Calu3 (cell line): ENCODE results near the gene RTN4RL1. TPM values are rescaled to one million over a fixed set of nuclear protein-coding genes. Genes with fewer than 3 reads are reported as not detected.
A peak's percentile ranks its signal among the peaks of the same experiment; 100 is the strongest.

ENCODE experiments used
- BruUV-seq: library from RNA; stranded (reverse); fragments of 400-500 nt; replicated peaks from 2 replicates; lab custom pipeline; 2021; lab: Mats Ljungman, UMichigan
- CTCF ChIA-PET: fragments of 300-600 bp; sonication (Branson Sonifier 250); formaldehyde crosslinking; loops from one replicate; lab custom pipeline; 2022; ENCODE audit warnings: antibody characterized with exemption; lab: Charles Lee
- DNase-seq: peaks from one replicate; pipeline ENCODE4 v3.0.0; 2022
- H3K27ac Mint-ChIP-seq: one replicate; pipeline ENCODE4 v1.8.0; 2022; ENCODE audit warnings: mixed read lengths; ENCODE audit not compliant: unreplicated experiment
- H3K27me3 Mint-ChIP-seq: one replicate; pipeline ENCODE4 v1.8.0; 2022; ENCODE audit warnings: mixed read lengths; ENCODE audit not compliant: unreplicated experiment
- H3K36me3 Mint-ChIP-seq: one replicate; pipeline ENCODE4 v1.8.0; 2022; ENCODE audit warnings: mild to moderate bottlenecking, moderate library complexity, mixed read lengths; ENCODE audit not compliant: insufficient read depth, unreplicated experiment
- H3K4me1 Mint-ChIP-seq: one replicate; pipeline ENCODE4 v1.8.0; 2022; ENCODE audit warnings: mild to moderate bottlenecking, low read depth, mixed read lengths; ENCODE audit not compliant: unreplicated experiment
- H3K4me3 Mint-ChIP-seq: one replicate; pipeline ENCODE4 v1.8.0; 2022; ENCODE audit warnings: mild to moderate bottlenecking, low read depth, moderate library complexity, mixed read lengths; ENCODE audit not compliant: unreplicated experiment
- H3K9me3 Mint-ChIP-seq: one replicate; pipeline ENCODE4 v1.8.0; 2022; ENCODE audit warnings: low read depth, mixed read lengths; ENCODE audit not compliant: unreplicated experiment
- intact Hi-C: fragments of 100-400 bp; cut with micrococcal nuclease; formaldehyde crosslinking; loops from one replicate; pipeline ENCODE4 v1.10.0; 2022; ENCODE audit not compliant: unreplicated experiment
- total RNA-seq: library from RNA; stranded (reverse); gene quantifications from 2 replicates; pipeline ENCODE4 v1.2.3, GENCODE V29; 2022
- TF ChIP-seq, protein P1 (sequence below): fragments of 200-600 bp; IDR thresholded peaks from one replicate; pipeline ENCODE4 v1.8.0; 2022; ENCODE audit warnings: antibody characterized with exemption; ENCODE audit not compliant: unreplicated experiment

Gene RTN4RL1
- total RNA-seq, 1 experiment from 2014 or later, result not detected

DNA sequence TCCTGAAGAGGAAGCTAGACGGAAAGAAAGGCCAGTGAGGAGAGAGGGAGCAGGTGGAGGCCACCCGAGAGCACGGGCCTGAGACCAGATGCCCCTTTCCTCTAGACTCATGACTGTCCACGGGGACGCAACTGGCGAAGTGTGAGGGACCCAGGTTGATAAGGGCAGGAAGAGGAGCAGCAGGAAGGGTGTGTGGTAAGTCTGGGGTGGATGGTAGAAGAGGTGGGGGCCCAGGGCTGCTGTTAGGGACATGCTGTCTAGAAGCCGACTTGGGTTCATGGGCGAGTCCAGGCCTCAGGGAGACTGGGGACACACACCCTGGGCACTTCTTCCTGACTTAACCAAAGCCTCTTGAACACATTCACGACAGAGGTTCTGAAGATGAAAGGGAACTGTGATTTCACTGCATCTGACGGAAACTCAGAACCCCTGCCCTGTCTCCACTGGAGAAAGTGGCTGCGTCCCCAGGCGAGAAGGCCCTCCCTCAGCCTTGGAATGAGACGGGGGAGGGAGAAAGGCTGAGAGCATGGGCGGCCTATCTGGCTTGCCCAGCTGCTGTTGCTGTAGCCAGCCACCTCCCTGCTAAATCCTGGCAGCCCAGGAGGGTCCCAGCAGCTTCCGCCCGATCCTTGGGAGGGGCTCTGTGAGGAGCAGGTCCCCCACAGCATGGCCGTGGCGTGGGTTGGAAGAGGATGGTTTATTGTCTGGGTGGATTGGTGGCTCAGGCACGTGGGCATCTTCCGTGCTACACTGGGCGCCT is 35.7 kb upstream of the RTN4RL1 start:
- intact Hi-C loops, result no loop called here
- CTCF ChIA-PET, result no interaction called here
- Mint-ChIP-seq H3K36me3 (no peaks in the 10 kb centered on the region), H3K4me3 (no peak overlapping the region), H3K27ac (no peak overlapping the region), H3K9me3 (no peaks in the 10 kb centered on the region), H3K4me1 (no peaks in the 10 kb centered on the region), H3K27me3 (no peaks in the 10 kb centered on the region)
- no TSS peak for BruUV-seq
- TF ChIP-seq, protein P1, sequence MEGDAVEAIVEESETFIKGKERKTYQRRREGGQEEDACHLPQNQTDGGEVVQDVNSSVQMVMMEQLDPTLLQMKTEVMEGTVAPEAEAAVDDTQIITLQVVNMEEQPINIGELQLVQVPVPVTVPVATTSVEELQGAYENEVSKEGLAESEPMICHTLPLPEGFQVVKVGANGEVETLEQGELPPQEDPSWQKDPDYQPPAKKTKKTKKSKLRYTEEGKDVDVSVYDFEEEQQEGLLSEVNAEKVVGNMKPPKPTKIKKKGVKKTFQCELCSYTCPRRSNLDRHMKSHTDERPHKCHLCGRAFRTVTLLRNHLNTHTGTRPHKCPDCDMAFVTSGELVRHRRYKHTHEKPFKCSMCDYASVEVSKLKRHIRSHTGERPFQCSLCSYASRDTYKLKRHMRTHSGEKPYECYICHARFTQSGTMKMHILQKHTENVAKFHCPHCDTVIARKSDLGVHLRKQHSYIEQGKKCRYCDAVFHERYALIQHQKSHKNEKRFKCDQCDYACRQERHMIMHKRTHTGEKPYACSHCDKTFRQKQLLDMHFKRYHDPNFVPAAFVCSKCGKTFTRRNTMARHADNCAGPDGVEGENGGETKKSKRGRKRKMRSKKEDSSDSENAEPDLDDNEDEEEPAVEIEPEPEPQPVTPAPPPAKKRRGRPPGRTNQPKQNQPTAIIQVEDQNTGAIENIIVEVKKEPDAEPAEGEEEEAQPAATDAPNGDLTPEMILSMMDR, result no peak
- no peak for DNase-seq

DNA sequence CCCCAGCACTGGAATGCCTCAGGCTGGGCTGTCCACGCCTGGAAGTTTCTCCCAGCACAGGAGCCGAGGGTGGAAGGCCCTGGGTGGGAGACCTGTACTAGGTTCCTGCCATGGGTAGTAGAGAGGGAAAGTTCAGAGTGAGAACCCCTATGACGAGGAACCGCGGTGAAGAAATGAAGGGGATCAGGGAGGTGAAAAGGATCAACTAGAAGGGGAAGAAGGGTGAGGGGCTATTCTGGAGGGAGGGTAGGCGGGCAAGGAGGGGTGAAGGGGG is 35.2 kb upstream of the RTN4RL1 start:
- H3K36me3 Mint-ChIP-seq, result no peaks in the 10 kb centered on the region
- TF ChIP-seq, protein P1, result no peak
- no peaks in the 10 kb centered on the region for H3K27me3 Mint-ChIP-seq
- H3K4me3 Mint-ChIP-seq, result no peak overlapping the region
- no peak for DNase-seq
- no peak overlapping the region for H3K27ac Mint-ChIP-seq
- CTCF ChIA-PET, result interaction anchor here (0.8 kb wide), 1 partner anchor 184 kb away, joined by 3 read pairs; no protein-coding TSS in a partner anchor
- no peaks in the 10 kb centered on the region for H3K4me1 Mint-ChIP-seq
- BruUV-seq, result no TSS peak
- intact Hi-C loops, result no loop called here
- H3K9me3 Mint-ChIP-seq, result no peaks in the 10 kb centered on the region

DNA sequence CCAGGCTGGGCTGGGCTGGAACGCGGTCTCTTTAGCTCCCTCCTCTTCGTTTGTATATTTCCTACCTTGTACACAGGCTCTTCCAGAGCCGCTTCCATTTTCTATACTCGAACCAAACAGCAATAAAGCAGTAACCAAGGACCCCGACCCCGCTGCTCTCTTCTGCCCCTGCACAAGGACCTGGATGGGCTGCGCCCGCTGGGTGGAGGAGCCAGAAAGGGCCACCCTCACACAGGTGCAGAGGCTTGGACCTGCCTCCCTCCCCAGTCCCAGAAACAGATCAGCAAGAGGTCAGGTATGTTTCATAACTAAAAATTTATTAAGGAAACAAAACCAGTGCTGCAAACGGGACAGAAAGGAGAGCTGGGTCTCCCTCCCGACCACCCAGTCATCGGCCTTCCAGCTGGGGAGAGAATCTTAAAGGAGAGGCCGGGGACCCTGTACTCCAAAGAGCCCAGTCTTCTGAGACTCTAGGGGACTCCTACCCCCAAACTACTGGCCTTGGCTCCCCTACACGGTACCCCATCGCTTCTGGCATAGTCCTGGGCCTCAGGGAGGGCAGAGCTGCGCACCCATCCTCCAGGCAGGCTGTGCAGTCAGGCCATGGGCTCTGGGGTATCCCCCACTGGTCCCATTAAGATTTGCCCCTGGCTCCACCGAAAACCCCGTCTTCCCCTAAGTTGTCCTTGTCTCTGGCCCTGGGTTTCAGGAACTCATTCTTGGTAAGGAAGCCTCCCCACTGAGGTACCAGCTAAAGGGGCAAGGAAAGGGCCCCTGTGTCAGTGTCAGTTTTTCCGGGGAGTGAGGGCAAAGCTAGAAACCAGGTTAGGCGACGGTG is 34.6 kb upstream of the RTN4RL1 start:
- intact Hi-C loops, result no loop called here
- no peaks in the 10 kb centered on the region for H3K9me3 Mint-ChIP-seq
- no peaks in the 10 kb centered on the region for H3K4me1 Mint-ChIP-seq
- H3K27ac Mint-ChIP-seq, result no peak overlapping the region
- no peak for DNase-seq
- H3K4me3 Mint-ChIP-seq, result no peak overlapping the region
- no peaks in the 10 kb centered on the region for H3K36me3 Mint-ChIP-seq
- no TSS peak for BruUV-seq
- TF ChIP-seq, protein P1, result no peak
- H3K27me3 Mint-ChIP-seq, result no peaks in the 10 kb centered on the region
- CTCF ChIA-PET, result interaction anchor here (0.5 to 0.8 kb wide), 2 partner anchors 40 to 185 kb away, joined by 3 read pairs; no protein-coding TSS in a partner anchor

DNA sequence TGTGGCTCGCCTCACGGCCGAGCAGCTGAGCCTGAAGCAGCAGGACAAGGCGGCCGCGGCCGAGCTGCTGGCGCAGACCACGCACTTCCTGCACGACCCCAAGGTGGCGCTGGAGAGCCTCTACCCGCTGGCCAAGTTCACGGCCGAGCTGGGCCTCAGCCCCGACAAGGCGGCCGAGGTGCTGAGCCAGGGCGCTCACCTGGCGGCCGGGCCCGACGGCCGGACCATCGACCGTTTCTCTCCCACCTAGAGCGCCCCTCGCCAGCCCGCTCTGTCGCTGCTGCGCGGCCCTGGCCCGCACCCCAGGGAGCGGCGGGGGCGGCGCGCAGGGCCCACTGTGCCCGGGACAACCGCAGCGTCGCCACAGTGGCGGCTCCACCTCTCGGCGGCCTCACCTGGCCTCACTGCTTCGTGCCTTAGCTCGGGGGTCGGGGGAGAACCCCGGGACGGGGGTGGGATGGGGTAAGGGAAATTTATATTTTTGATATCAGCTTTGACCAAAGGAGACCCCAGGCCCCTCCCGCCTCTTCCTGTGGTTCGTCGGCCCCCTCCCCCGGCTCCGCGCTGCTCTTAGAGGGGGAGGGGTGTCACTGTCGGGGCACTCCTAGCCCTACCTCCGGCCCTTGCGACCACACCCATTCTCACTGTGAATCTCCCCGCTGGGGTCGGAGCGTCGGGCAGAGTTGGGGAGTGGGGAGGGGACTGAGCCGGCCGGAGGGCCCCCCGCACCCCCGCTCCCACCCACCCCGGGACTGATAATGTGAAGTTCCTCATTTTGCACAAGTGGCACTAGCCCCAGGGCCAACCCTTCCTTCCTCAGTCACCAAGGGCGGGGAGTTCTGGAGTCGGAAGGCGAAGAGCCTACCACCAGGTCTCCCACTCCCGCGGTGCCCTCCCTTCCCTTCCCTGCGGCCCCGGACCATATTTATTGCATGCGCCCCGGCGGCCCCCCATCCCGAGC is 33.7 kb upstream of the RTN4RL1 start:
- Mint-ChIP-seq H3K27ac (no peak overlapping the region), H3K27me3 (peaks cover 1% of the 10 kb centered on the region), H3K9me3 (no peaks in the 10 kb centered on the region), H3K4me1 (no peaks in the 10 kb centered on the region), H3K4me3 (no peak overlapping the region), H3K36me3 (no peaks in the 10 kb centered on the region)
- intact Hi-C loops, result loop anchor here (1.0 kb wide), 1 partner anchor 185 kb away; no protein-coding TSS in a partner anchor
- CTCF ChIA-PET, result interaction anchor here (0.5 to 1.7 kb wide), 5 partner anchors 9 to 186 kb away, joined by 3 to 19 read pairs (median 3); no protein-coding TSS in a partner anchor
- peak; percentile 82 for DNase-seq
- no TSS peak for BruUV-seq
- TF ChIP-seq, protein P1, result peak; percentile 47
